ENCODE data around the gene INPP5A. TPM values are rescaled to one million over a fixed set of nuclear protein-coding genes. Genes with fewer than 3 reads are reported as not detected.

INPP5A gene
- total RNA-seq, 1 experiment from 2014 or later = 32.1 TPM

GRCh38 chr10:132642732-132643008 is 105.1 kb downstream of the INPP5A start:
- DNase-seq (ENCODE audit: low read depth) = no peak

- no peak for DNase-seq (ENCODE audit: low read depth)
Observed at GRCh38 chr10:132643709-132644526, 106.3 kb downstream of the INPP5A start.

- no peak for DNase-seq (ENCODE audit: low read depth)
Observed at GRCh38 chr10:132644527-132645246, 107.1 kb downstream of the INPP5A start.

GRCh38 chr10:132645247-132645530 is 107.6 kb downstream of the INPP5A start:
- no peak for DNase-seq (ENCODE audit: low read depth)

GRCh38 chr10:132645630-132646442 is 108.2 kb downstream of the INPP5A start:
- no peak for DNase-seq (ENCODE audit: low read depth)

- no peak for DNase-seq (ENCODE audit: low read depth)
Observed at GRCh38 chr10:132646443-132647097, 109.0 kb downstream of the INPP5A start.

- DNase-seq (ENCODE audit: low read depth) = no peak
Observed at GRCh38 chr10:132647424-132647823, 109.8 kb downstream of the INPP5A start.

- no peak for DNase-seq (ENCODE audit: low read depth)
Observed at GRCh38 chr10:132648072-132648850, 110.7 kb downstream of the INPP5A start.

GRCh38 chr10:132648851-132649528 is 111.4 kb downstream of the INPP5A start:
- DNase-seq (ENCODE audit: low read depth) = no peak

- DNase-seq (ENCODE audit: low read depth) = no peak
Observed at GRCh38 chr10:132649651-132650360, 112.2 kb downstream of the INPP5A start.

- no peak for DNase-seq (ENCODE audit: low read depth)
Observed at GRCh38 chr10:132650611-132651250, 113.1 kb downstream of the INPP5A start.

GRCh38 chr10:132651511-132652029 is 114.0 kb downstream of the INPP5A start:
- no peak for DNase-seq (ENCODE audit: low read depth)

GRCh38 chr10:132652446-132652845 is 114.9 kb downstream of the INPP5A start:
- no peak for DNase-seq (ENCODE audit: low read depth)

- DNase-seq (ENCODE audit: low read depth) = no peak
Observed at GRCh38 chr10:132652936-132653590, 115.5 kb downstream of the INPP5A start.

- DNase-seq (ENCODE audit: low read depth) = no peak
Observed at GRCh38 chr10:132653721-132654120, 116.1 kb downstream of the INPP5A start.

GRCh38 chr10:132654121-132654571 is 116.6 kb downstream of the INPP5A start:
- no peak for DNase-seq (ENCODE audit: low read depth)

- DNase-seq (ENCODE audit: low read depth) = peak; percentile 67
Observed at GRCh38 chr10:132654708-132655661, 117.4 kb downstream of the INPP5A start.

GRCh38 chr10:132655735-132656134 is 118.1 kb downstream of the INPP5A start:
- DNase-seq (ENCODE audit: low read depth) = no peak

Measured in Daoy (cell line).